ENCODE data around the gene NOPCHAP1.
"Not testable (repeated sequence)": the region's sequence is repeated elsewhere in the genome, so short reads cannot be mapped to it uniquely, and the experiment has no call there.

Gene NOPCHAP1

GRCh38 chr12:104966677-104967076 is 19.4 kb upstream of the NOPCHAP1 start:
- DNase-seq: no peak

GRCh38 chr12:104969343-104969742 is 16.8 kb upstream of the NOPCHAP1 start:
- DNase-seq: no peak

- no peak for DNase-seq
These were observed 14.8 kb upstream of the NOPCHAP1 start for GRCh38 chr12:104971306-104971705.

GRCh38 chr12:104973250-104973649 is 12.9 kb upstream of the NOPCHAP1 start:
- DNase-seq: no peak

GRCh38 chr12:104974626-104975290 is 11.4 kb upstream of the NOPCHAP1 start:
- DNase-seq: no peak

- no peak for DNase-seq
These were observed 10.4 kb upstream of the NOPCHAP1 start for GRCh38 chr12:104975587-104976343.

- DNase-seq: no peak
These were observed 9.4 kb upstream of the NOPCHAP1 start for GRCh38 chr12:104976703-104977102.

GRCh38 chr12:104977688-104978087 is 8.4 kb upstream of the NOPCHAP1 start:
- not testable (repeated sequence) for DNase-seq

- no peak for DNase-seq
These were observed 910 bp upstream of the NOPCHAP1 start for GRCh38 chr12:104985206-104985605.

- DNase-seq: no peak
These were observed 4.8 kb downstream of the NOPCHAP1 start for GRCh38 chr12:104990950-104991349.

GRCh38 chr12:104991565-104992128 is 5.5 kb downstream of the NOPCHAP1 start:
- DNase-seq: no peak

- DNase-seq: no peak
These were observed 8.2 kb downstream of the NOPCHAP1 start for GRCh38 chr12:104994336-104994735.

GRCh38 chr12:104997541-104997940 is 11.4 kb downstream of the NOPCHAP1 start:
- no peak for DNase-seq

GRCh38 chr12:104998423-104999346 is 12.6 kb downstream of the NOPCHAP1 start:
- DNase-seq: no peak

GRCh38 chr12:104999347-104999685 is 13.2 kb downstream of the NOPCHAP1 start:
- DNase-seq: no peak

- no peak for DNase-seq
These were observed 15.4 kb downstream of the NOPCHAP1 start for GRCh38 chr12:105001476-105001875.

- DNase-seq: no peak
These were observed 27.8 kb downstream of the NOPCHAP1 start for GRCh38 chr12:105013892-105014291.

- no peak for DNase-seq
These were observed 28.5 kb downstream of the NOPCHAP1 start for GRCh38 chr12:105014603-105015002.

GRCh38 chr12:105015543-105015942 is 29.4 kb downstream of the NOPCHAP1 start:
- no peak for DNase-seq

- DNase-seq: no peak
These were observed 31.9 kb downstream of the NOPCHAP1 start for GRCh38 chr12:105018012-105018411.

GRCh38 chr12:105018776-105019175 is 32.7 kb downstream of the NOPCHAP1 start:
- DNase-seq: no peak

- DNase-seq: no peak
These were observed 34.3 kb downstream of the NOPCHAP1 start for GRCh38 chr12:105020241-105020962.
